HG03558 (cell line): ENCODE results near the gene CDKL5.

Experiments used
- ATAC-seq: cut with Tn5 transposase; IDR thresholded peaks from one replicate; pipeline ENCODE4 v1.9.1; 2021; ENCODE audit warnings: moderate number of reproducible peaks; ENCODE audit not compliant: unreplicated experiment; ENCODE audit errors: extremely low read depth

CDKL5 gene

GRCh38 chrX:18639280-18639679, 213.9 kb downstream of the CDKL5 start:
- ATAC-seq: no peak

GRCh38 chrX:18640686-18641085, 215.3 kb downstream of the CDKL5 start:
- no peak for ATAC-seq

DNA sequence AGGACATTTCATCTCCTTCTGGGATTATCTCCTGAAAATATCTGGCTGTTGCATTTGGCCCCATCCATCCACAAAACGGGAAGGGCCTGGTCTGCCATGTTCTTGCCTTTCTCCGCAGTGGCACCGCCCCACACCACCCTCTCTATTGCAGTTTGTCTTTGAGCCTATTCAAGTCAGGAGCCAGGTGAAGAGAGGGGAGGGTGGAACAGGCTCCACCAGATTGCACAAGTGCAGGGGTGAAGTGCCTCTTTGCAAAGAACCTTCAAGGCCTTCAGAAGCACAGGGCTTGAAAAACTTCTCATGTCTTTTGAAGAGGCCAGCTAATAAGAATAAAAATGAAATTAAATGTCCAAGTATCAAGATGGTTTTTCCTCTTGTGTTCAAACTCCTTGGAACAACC, 217.8 kb downstream of the CDKL5 start:
- ATAC-seq: no peak

- ATAC-seq: no peak
Measured at GRCh38 chrX:18643853-18644252, 218.4 kb downstream of the CDKL5 start.

- ATAC-seq: no peak
Measured at GRCh38 chrX:18647621-18648020, 222.2 kb downstream of the CDKL5 start.

- no peak for ATAC-seq
Measured at GRCh38 chrX:18649498-18649951, 224.1 kb downstream of the CDKL5 start.

GRCh38 chrX:18650662-18651061, 225.3 kb downstream of the CDKL5 start:
- ATAC-seq: no peak

GRCh38 chrX:18652636-18653035, 227.2 kb downstream of the CDKL5 start:
- ATAC-seq: no peak

- ATAC-seq: no peak
Measured at GRCh38 chrX:18654875-18655836, 229.7 kb downstream of the CDKL5 start.

- ATAC-seq: no peak
Measured at GRCh38 chrX:18661273-18661672, 235.9 kb downstream of the CDKL5 start.

DNA sequence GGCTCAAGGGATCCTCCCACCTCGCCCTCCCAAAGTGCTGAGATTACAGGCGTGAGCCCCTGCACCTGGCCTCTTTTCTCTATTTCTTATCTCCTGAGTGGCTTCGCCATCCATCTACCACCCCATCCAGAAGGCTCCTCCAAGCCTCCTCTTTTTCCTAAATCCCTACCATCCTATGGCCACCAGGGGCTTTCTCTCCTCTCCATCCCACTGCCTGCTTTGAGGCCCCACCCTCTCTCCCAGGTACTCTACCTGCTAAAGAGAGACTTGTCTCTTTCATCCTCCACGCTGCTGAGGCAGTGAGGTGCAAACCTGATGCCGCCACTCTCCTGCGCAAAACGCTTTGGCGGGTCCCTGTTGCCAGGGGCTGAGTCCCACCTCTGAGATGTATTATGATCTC, 239.5 kb downstream of the CDKL5 start:
- ATAC-seq: no peak

GRCh38 chrX:18666614-18667013, 241.2 kb downstream of the CDKL5 start:
- no peak for ATAC-seq

- ATAC-seq: no peak
Measured at GRCh38 chrX:18668071-18668835, 242.8 kb downstream of the CDKL5 start.

DNA sequence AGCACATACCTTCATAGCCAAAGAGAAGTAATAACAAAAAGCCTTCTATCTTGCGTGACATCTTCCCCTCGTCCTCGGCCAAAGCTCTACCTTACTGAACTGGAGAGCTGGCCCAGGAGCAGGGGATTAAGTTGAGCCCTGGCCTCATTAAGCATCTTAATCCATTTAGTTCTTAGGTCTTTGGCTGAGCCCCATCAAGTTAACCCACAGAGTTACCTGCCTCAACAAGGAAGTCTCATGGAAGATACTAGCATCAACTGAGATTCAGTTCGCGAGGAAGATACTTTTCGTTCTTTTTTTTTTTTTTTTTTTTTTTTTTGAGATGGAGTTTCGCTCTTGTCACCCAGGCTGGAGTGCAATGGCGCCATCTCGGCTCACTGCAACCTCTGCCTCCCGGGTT, 246.6 kb downstream of the CDKL5 start, which contains the start of gene RS1:
Gene RS1 (minus strand): TSS at position 101 of the 400 bp plus-strand sequence. CDS start 40 bp downstream, at position 61.
- ATAC-seq: no peak

DNA sequence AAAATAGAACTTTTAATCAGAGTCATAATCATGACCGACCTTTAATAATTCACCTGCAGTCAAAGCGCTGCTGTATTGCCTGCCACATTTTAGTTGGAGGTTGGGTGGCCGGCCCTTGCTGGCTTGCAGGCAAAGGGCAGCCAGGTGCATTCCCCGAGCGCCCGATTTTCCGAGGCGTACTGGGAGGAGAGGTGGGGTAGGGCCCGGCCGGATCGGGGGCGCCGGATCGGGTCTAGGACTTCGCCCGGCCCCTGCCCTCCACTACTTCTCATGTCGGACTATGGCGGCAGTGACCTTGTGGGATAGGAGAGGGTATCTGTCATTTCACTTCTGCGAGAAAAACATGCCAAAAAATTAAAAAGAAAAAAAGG, 249.0 kb downstream of the CDKL5 start:
- ATAC-seq: peak; percentile 24

- peak; percentile 47 for ATAC-seq
Measured at GRCh38 chrX:18674788-18675735, 249.7 kb downstream of the CDKL5 start.

DNA sequence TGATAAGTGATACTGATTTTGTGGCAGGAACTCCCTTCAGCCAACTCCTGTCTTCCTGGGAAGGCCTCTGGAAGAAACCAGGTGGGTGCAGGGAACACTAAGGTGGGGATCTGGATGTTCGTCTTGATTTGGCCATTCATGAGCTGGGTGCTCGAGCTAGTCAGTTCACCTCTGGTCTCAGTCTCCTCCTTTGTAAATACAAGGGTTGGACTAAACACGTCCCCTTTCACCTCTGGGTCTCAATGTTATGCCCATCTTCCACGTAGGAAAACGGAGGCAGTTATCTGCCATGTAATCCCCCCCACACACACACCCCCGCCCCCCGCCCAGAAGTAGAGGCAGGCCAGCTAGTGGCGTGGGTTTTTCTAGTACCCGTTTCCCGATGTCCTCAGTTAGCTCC, 250.6 kb downstream of the CDKL5 start:
- ATAC-seq: no peak

DNA sequence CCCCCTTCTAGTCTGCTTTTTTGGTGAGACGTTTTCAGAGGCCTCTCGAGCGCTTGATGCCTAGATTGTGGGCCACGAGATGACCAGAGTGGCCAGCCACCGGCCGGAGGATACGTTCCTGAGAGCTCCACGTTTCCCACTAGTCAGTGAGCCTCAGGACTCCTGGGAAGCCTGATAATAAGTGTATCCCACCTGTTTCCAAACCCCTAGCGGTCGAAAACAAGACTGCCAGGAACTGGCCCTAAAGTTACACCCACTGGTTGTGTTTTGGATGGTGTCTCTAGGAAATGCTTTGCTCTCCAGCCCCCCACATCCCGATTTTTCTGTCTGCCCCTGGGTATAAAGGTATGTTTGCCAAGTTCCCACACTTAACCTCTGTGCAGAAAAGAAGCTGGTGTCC, 251.1 kb downstream of the CDKL5 start:
- ATAC-seq: no peak

DNA sequence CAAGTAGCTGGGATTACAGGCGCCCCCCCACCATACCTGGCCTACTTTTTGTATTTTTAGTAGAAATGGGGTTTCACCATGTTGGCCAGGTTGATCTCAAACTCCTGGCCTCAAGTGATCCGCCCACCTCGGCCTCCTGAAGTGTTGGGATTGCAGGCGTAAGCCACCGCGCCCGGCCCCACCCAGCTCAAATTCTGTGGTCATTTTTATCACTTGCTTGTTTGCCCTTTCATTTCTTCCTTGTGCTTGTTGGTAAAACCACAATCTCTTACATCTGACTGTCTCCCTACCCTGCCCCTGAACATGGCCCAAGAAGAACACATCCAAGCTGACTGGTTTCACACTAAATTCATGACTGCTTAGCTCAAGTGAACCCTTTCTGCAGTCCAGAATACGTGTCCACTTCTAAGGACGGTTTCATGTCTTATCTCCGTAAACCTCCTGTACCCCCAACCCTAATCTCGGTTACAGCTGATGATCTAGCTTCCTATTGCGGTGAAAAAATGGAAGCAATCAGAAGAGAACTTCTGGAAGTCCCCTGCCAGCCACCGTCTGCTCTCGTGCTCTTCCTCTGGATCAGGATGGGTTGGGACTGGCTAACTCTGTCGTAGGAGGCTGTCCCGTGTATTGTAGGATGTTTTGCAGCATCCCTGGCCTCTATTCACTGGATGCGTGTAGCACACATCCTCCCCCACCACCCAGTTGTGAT, 251.9 kb downstream of the CDKL5 start:
- ATAC-seq: no peak
